ENCODE data around the gene KIT. TPM values are rescaled to one million over a fixed set of nuclear protein-coding genes. Genes with fewer than 3 reads are reported as not detected.

Gene KIT
- total and polyA plus RNA-seq, 2 of the 4 experiments (the other 2 are of a cell fraction), result 3.3 to 5.9 TPM

DNA sequence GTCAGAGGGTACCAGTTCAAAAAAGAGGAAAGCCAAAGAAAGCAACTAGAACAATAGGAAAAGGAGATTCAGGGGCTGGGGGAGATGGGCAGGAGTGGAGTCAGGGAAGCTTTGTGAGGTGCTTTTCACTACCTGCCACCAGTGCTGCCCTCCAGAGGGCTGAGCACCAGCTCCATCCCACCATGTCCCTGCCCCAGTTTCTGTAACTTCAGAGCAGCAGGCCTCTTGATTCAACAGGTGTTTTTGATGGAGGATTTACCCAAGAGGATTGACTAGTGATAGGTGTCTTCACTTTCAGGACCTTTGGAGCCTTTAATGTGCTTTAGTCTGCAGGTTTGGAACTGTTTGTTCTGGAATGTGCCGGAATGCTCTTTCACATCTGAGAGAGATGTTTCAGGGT lies 12.1 kb downstream of the KIT start:
- no peaks in the 10 kb centered on the region; the same call in 1 of the 2 replicates for H3K9me1 ChIP-seq (ENCODE audit: insufficient read depth, low read length)
- no peak overlapping the region for H3K18ac ChIP-seq (ENCODE audit: low read depth, low read length)
- H2AK5ac ChIP-seq (ENCODE audit: low read depth, low read length), result no peak overlapping the region
- BruUV-seq (replicated peaks), result no TSS peak
- WGBS, 2 experiments (ENCODE audit: extremely low coverage in 2 of 2, insufficient read length in 1 of 2), result no CpG with 5 or more reads among the region's 1 CpG
- no peaks in the 10 kb centered on the region for H3K9me3 ChIP-seq (ENCODE audit: control insufficient read depth, insufficient read depth, low read length)
- H2BK15ac ChIP-seq (ENCODE audit: low read depth, low read length), result no peak overlapping the region
- no peak overlapping the region for H3K4me2 ChIP-seq (ENCODE audit: low read depth, low read length)
- H3K79me1 ChIP-seq (ENCODE audit: low read depth in 1 of 2, low read length in 2 of 2), result peaks cover 0 to 23% of the 10 kb centered on the region in 2 experiments; a peak in 3 of 4 replicates
- no peak overlapping the region for H3K4me3 ChIP-seq (ENCODE audit: insufficient read depth, low read depth, low read length)
- H3K4me1 ChIP-seq (ENCODE audit: control insufficient read depth, insufficient read depth, low read length), result peaks cover 2% of the 10 kb centered on the region; the same call in 1 of the 2 replicates
- no peak overlapping the region for H3K56ac ChIP-seq (ENCODE audit: extremely low read depth, insufficient read depth, low read length)
- H4K20me1 ChIP-seq (ENCODE audit: insufficient read depth, low read length), result no peaks in the 10 kb centered on the region
- H3K36me3 ChIP-seq (ENCODE audit: control insufficient read depth, insufficient read depth, low read length), result no peaks in the 10 kb centered on the region
- intact Hi-C loops (cut with micrococcal nuclease), result no loop called here
- TF ChIP-seq MXI1 (IDR thresholded peaks at IDR 0.05; ENCODE audit: borderline replicate concordance, low read depth, low read length) (no peak), RCOR1 (IDR thresholded peaks at IDR 0.05; ENCODE audit: insufficient replicate concordance, low read length) (no peak), MAFK (IDR thresholded peaks at IDR 0.05; ENCODE audit: low read depth, low read length) (no peak), POLR2A (IDR thresholded peaks at IDR 0.05; ENCODE audit: low read depth, low read length) (no peak)
- no peak overlapping the region for H2BK20ac ChIP-seq (ENCODE audit: low read depth, low read length)
- ATAC-seq (ENCODE audit: low read depth), result no peak
- H4K8ac ChIP-seq (ENCODE audit: low read depth in 2 of 2, low read length in 2 of 2), result no peak overlapping the region
- CTCF ChIA-PET, result no interaction called here
- no peak overlapping the region for H2BK120ac ChIP-seq (ENCODE audit: low read depth, low read length)
- no peak overlapping the region for H3K4ac ChIP-seq (ENCODE audit: low read depth, low read length)
- dilution Hi-C loops (cut with HindIII; ENCODE audit: low sequenced_read_pairs, unreplicated experiment), result no loop called here
- no peak overlapping the region for H4K91ac ChIP-seq (ENCODE audit: insufficient read depth, low read depth, low read length)
- H2AK9ac ChIP-seq (replicated peaks; ENCODE audit: low read depth, low read length, poor library complexity), result no peak overlapping the region
- H2BK5ac ChIP-seq (ENCODE audit: low read depth, low read length, poor library complexity, severe bottlenecking), result no peak overlapping the region
- H4K5ac ChIP-seq (ENCODE audit: low read depth, low read length), result no peak overlapping the region
- H3K23ac ChIP-seq (ENCODE audit: low read depth, low read length), result no peak overlapping the region
- no peak overlapping the region for H3K27ac ChIP-seq (ENCODE audit: insufficient read depth, low read length)
- no peak for DNase-seq
- no peak overlapping the region for H3K14ac ChIP-seq (replicated peaks; ENCODE audit: low read depth, low read length)
- H2AFZ ChIP-seq (replicated peaks; ENCODE audit: low read length, poor library complexity), result no peak overlapping the region
- no peak overlapping the region for H3K9ac ChIP-seq (ENCODE audit: low read depth, low read length)
- POLR2A ChIA-PET (ENCODE audit: unreplicated experiment), result no interaction called here
- H3K27me3 ChIP-seq (ENCODE audit: control insufficient read depth, insufficient read depth, low read length), result no peaks in the 10 kb centered on the region
- in situ Hi-C loops (cut with MboI; ENCODE audit: low sequenced_read_pairs), result no loop called here

Measured in IMR-90 (cell line).